Mesendoderm (in vitro differentiated cells): ENCODE data around the gene CARD14.

Experiments
- DNase-seq: peaks from one replicate; pipeline ENCODE4 v3.0.0; 2013
- H2AK5ac ChIP-seq: 2 replicates; pipeline ENCODE4 v1.6.1; 2013; ENCODE audit warnings: low read length, inconsistent platforms
- H2BK120ac ChIP-seq: 2 replicates; pipeline ENCODE4 v1.6.1; 2013; ENCODE audit warnings: low read depth, mild to moderate bottlenecking, low read length, moderate library complexity, mixed read lengths
- H2BK15ac ChIP-seq: replicated peaks from 2 replicates; pipeline ENCODE4 v1.6.1; 2013; ENCODE audit warnings: low read depth, mild to moderate bottlenecking, moderate library complexity
- H2BK5ac ChIP-seq: 2 replicates; pipeline ENCODE4 v1.6.1; 2013; ENCODE audit warnings: low read length, inconsistent platforms
- H3K18ac ChIP-seq: 2 replicates; pipeline ENCODE4 v1.6.1; 2013; ENCODE audit warnings: mild to moderate bottlenecking, low read length, mixed read lengths
- H3K23ac ChIP-seq: one replicate; pipeline ENCODE4 v1.6.1; 2013; ENCODE audit warnings: low read length
- H3K27ac ChIP-seq: 2 replicates; pipeline ENCODE4 v1.5.1; 2013; ENCODE audit warnings: low read depth, mild to moderate bottlenecking, inconsistent platforms, low read length, moderate library complexity
- H3K27me3 ChIP-seq: 2 replicates; pipeline ENCODE4 v1.6.1; 2013; ENCODE audit warnings: low read length, control low read depth, mild to moderate bottlenecking, inconsistent platforms; ENCODE audit not compliant: insufficient read depth, poor library complexity
- H3K36me3 ChIP-seq: 2 replicates; pipeline ENCODE4 v1.6.1; 2013; ENCODE audit warnings: low read length, inconsistent platforms; ENCODE audit not compliant: control insufficient read depth, insufficient read depth
- H3K4ac ChIP-seq: one replicate; pipeline ENCODE4 v1.6.1; 2013; ENCODE audit warnings: low read depth, mild to moderate bottlenecking, low read length, moderate library complexity
- H3K4me1 ChIP-seq: 2 replicates; pipeline ENCODE4 v1.6.1; 2013; ENCODE audit warnings: low read depth, low read length, inconsistent platforms; ENCODE audit not compliant: control insufficient read depth
- H3K4me2 ChIP-seq: 2 replicates; pipeline ENCODE4 v1.6.1; 2013; ENCODE audit warnings: low read length
- H3K4me3 ChIP-seq: 2 replicates; pipeline ENCODE4 v1.5.1; 2013; ENCODE audit warnings: mild to moderate bottlenecking, low read length
- H3K56ac ChIP-seq: one replicate; pipeline ENCODE4 v1.6.1; 2013; ENCODE audit warnings: low read length
- H3K79me1 ChIP-seq: 2 replicates; pipeline ENCODE4 v1.6.1; 2013; ENCODE audit warnings: low read length, inconsistent platforms
- H3K79me2 ChIP-seq: 2 replicates; pipeline ENCODE4 v1.6.1; 2013; ENCODE audit warnings: mild to moderate bottlenecking, low read length; ENCODE audit not compliant: control insufficient read depth, insufficient read depth
- H3K9ac ChIP-seq: 2 replicates; pipeline ENCODE4 v1.6.1; 2013; ENCODE audit warnings: low read length, inconsistent platforms
- H4K5ac ChIP-seq: one replicate; pipeline ENCODE4 v1.6.1; 2013; ENCODE audit warnings: low read length
- H4K8ac ChIP-seq: one replicate; pipeline ENCODE4 v1.6.1; 2013; ENCODE audit warnings: low read depth, mild to moderate bottlenecking, control low read depth, low read length, moderate library complexity
- WGBS: extraction: QIAGEN DNeasy Blood & Tissue Kit; methylation state at CpG from one replicate; pipeline ENCODE4 v1.1.7; 2013; ENCODE audit warnings: low lambda C conversion rate, missing lambda C conversion rate; ENCODE audit not compliant: insufficient coverage; ENCODE audit errors: extremely low coverage; 5-methylcytosine and 5-hydroxymethylcytosine counted together

CARD14 gene

DNA sequence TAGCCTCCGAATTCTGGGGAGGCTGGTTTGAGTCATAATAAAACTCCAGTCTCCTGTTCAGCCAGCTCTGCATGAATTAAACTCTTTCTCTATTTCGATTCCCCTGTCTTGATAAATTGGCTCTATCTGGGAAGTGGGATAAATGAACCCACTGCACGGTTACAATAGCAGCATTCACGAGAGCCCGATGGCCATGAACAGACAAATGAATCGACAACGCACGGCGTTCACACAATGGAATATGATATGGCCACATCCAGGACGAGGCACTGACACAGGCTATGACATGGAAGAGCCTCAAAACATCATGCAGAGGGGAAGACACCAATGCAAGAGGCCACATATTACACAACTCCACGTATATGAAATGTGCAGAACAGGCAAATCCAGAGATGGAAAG, 5.6 kb upstream of the CARD14 start:
- Histone ChIP-seq H3K4me1 (peaks cover 7% of the 10 kb centered on the region), H3K27me3 (no peaks in the 10 kb centered on the region), H2BK5ac (no peak overlapping the region), H3K79me2 (no peaks in the 10 kb centered on the region), H3K27ac (no peak overlapping the region), H3K4me3 (no peak overlapping the region), H3K4ac (no peak overlapping the region), H3K56ac (no peak overlapping the region), H3K36me3 (no peaks in the 10 kb centered on the region), H2BK15ac (no peak overlapping the region), H4K5ac (no peak overlapping the region), H3K23ac (no peak overlapping the region), H3K18ac (no peak overlapping the region), H3K9ac (no peak overlapping the region), H2BK120ac (no peak overlapping the region), H2AK5ac (no peak overlapping the region), H4K8ac (no peak overlapping the region), H3K79me1 (no peaks in the 10 kb centered on the region), H3K4me2 (no peak overlapping the region)
- no CpG with 5 or more reads among the region's 11 CpGs for WGBS
- DNase-seq: no peak

DNA sequence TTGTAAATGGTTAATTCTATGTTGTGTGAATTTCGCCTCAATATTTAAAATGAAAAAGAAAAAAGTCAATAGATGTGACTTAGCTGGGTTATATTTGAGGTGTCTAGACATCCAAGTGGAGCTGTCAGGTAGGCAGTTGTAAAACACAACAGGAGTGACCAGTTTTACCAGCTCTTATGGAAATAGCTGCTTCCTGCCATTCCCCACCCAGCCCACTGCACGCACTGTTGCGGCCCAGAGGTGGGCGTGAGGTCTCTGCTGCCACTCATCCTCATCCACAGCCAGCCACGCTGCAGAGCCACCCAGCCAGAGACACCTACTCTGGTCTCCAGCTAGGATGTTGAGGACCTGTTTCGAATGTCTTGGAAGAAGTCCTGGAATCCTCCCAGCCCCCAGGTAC, 3.4 kb upstream of the CARD14 start:
- Histone ChIP-seq H4K8ac (no peak overlapping the region), H2BK15ac (no peak overlapping the region), H3K9ac (no peak overlapping the region), H2BK5ac (no peak overlapping the region), H3K4me1 (no peaks in the 10 kb centered on the region), H3K36me3 (no peaks in the 10 kb centered on the region), H2BK120ac (no peak overlapping the region), H3K79me2 (no peaks in the 10 kb centered on the region), H3K79me1 (no peaks in the 10 kb centered on the region), H3K27me3 (no peaks in the 10 kb centered on the region), H3K4me2 (no peak overlapping the region), H3K4ac (no peak overlapping the region), H3K27ac (no peak overlapping the region), H3K23ac (no peak overlapping the region), H4K5ac (no peak overlapping the region), H2AK5ac (no peak overlapping the region), H3K18ac (no peak overlapping the region), H3K56ac (no peak overlapping the region), H3K4me3 (no peak overlapping the region)
- no peak for DNase-seq
- no CpG with 5 or more reads among the region's 6 CpGs for WGBS

DNA sequence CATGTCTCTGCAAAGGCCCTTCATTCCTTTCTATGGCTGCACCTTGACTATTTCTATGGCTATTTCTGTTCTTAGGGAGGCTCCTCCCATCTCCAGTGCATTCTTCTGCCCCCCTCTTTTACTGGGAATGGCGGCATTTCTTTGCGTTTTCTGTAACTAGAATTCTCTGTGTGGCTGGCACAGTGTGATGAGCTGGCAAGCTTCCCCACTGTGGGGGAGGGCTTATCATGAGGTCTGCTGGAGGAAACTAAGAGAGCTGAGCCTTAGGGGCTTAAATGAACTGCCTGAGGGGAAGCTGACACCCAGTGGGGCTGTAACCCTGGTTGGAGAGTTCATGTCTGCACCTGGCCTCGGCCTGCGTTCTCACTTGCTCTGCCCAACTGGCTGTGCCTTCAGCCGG, 1.5 kb upstream of the CARD14 start:
- Histone ChIP-seq H3K23ac (no peak overlapping the region), H2AK5ac (no peak overlapping the region), H3K27ac (no peak overlapping the region), H3K36me3 (no peaks in the 10 kb centered on the region), H3K4ac (no peak overlapping the region), H3K4me2 (no peak overlapping the region), H2BK120ac (no peak overlapping the region), H4K8ac (no peak overlapping the region), H3K4me3 (no peak overlapping the region), H3K56ac (no peak overlapping the region), H3K79me2 (no peaks in the 10 kb centered on the region), H3K27me3 (no peaks in the 10 kb centered on the region), H2BK15ac (no peak overlapping the region), H3K4me1 (no peaks in the 10 kb centered on the region), H3K18ac (no peak overlapping the region), H4K5ac (no peak overlapping the region), H3K79me1 (no peaks in the 10 kb centered on the region), H3K9ac (no peak overlapping the region), H2BK5ac (no peak overlapping the region)
- no CpG with 5 or more reads among the region's 5 CpGs for WGBS
- DNase-seq: no peak

DNA sequence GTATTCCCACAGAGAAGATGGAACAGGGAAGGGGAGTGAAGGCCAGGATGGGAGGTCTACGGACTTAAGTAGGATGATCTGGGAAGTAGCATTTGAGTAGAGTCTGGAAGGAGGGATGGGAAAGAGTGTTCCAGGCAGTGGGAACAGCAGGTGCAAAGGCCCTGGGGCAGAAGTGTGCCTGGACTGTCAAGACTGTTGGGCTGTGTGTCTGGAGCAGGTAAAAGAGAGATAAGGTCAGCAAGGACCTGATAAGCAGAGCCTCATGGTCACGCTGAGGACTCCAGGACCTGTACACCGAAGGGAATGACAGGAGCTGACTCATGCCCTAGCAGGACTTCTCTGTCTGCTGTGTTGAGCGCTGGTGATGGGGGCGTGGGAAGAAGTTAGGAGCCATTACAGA, 723 bp upstream of the CARD14 start:
- no peak for DNase-seq
- no peak overlapping the region for H3K56ac ChIP-seq
- no peak overlapping the region for H4K8ac ChIP-seq
- WGBS: no CpG with 5 or more reads among the region's 5 CpGs
- no peaks in the 10 kb centered on the region for H3K79me1 ChIP-seq
- H3K4me1 ChIP-seq: no peaks in the 10 kb centered on the region
- no peak overlapping the region for H2AK5ac ChIP-seq
- H3K4me2 ChIP-seq: no peak overlapping the region
- H3K9ac ChIP-seq: no peak overlapping the region
- no peaks in the 10 kb centered on the region for H3K79me2 ChIP-seq
- no peak overlapping the region for H2BK15ac ChIP-seq
- H2BK5ac ChIP-seq: no peak overlapping the region
- no peak overlapping the region for H3K4ac ChIP-seq
- H4K5ac ChIP-seq: no peak overlapping the region
- no peak overlapping the region for H3K23ac ChIP-seq
- H2BK120ac ChIP-seq: no peak overlapping the region
- no peaks in the 10 kb centered on the region for H3K27me3 ChIP-seq
- H3K18ac ChIP-seq: no peak overlapping the region
- no peak overlapping the region for H3K4me3 ChIP-seq
- no peaks in the 10 kb centered on the region for H3K36me3 ChIP-seq
- H3K27ac ChIP-seq: no peak overlapping the region

DNA sequence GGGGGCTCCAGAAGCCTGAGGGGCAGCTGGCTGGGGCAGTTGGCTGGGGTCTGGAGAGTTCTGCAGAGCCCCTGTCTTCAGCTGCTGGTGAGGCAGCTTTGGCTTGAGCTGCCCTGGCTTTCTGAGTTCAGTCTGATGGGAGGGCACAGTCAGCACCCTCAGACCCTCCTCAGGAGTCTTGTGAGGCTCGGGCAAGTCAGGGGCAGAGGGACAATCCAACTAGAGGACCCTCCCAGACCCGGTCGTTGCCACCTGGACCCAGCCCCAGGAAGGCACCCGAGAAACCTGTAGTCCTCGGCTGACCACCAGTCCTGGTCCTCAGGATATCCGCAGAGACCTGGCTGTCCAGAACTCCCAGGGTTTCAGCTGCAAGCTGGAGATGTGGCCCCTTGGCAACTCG, 1.9 kb downstream of the CARD14 start:
- Histone ChIP-seq H3K79me2 (no peaks in the 10 kb centered on the region), H3K27ac (no peak overlapping the region), H2BK15ac (no peak overlapping the region), H3K79me1 (no peaks in the 10 kb centered on the region), H3K36me3 (no peaks in the 10 kb centered on the region), H2BK5ac (no peak overlapping the region), H2AK5ac (no peak overlapping the region), H3K4me1 (no peaks in the 10 kb centered on the region), H3K27me3 (no peaks in the 10 kb centered on the region), H4K5ac (no peak overlapping the region), H3K4me3 (no peak overlapping the region), H3K4me2 (no peak overlapping the region), H3K56ac (no peak overlapping the region), H3K23ac (no peak overlapping the region), H3K9ac (no peak overlapping the region), H3K4ac (no peak overlapping the region), H3K18ac (no peak overlapping the region), H2BK120ac (no peak overlapping the region), H4K8ac (no peak overlapping the region)
- DNase-seq: no peak
- WGBS: no CpG with 5 or more reads among the region's 7 CpGs

DNA sequence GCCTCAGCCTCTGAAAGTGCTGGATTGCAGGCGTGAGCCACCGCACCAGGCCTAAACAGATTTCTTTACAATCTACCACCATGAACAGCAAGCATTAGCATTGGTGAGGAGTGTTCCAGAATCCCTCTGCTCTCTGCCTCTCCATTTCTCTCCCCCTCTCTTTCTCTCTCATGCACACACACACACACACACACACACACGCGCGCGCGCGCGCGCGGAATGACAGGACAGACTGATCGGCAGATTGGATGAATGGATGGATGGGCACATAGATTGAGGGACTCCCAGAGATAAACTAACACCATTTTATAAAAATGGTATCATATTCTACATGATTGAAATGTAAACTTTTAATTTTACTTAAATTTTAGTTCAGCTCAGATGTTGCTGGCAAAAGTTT, 3.3 kb downstream of the CARD14 start:
- H3K56ac ChIP-seq: no peak overlapping the region
- no peak overlapping the region for H2AK5ac ChIP-seq
- H3K36me3 ChIP-seq: no peaks in the 10 kb centered on the region
- H3K9ac ChIP-seq: no peak overlapping the region
- no peak overlapping the region for H4K5ac ChIP-seq
- H3K4me1 ChIP-seq: no peaks in the 10 kb centered on the region
- no peak overlapping the region for H2BK120ac ChIP-seq
- H3K23ac ChIP-seq: no peak overlapping the region
- H2BK5ac ChIP-seq: no peak overlapping the region
- H3K4me3 ChIP-seq: no peak overlapping the region
- no CpG with 5 or more reads among the region's 12 CpGs for WGBS
- H3K79me2 ChIP-seq: no peaks in the 10 kb centered on the region
- H3K27me3 ChIP-seq: no peaks in the 10 kb centered on the region
- H3K4me2 ChIP-seq: no peak overlapping the region
- H3K27ac ChIP-seq: no peak overlapping the region
- H3K4ac ChIP-seq: no peak overlapping the region
- no peak overlapping the region for H4K8ac ChIP-seq
- no peak overlapping the region for H2BK15ac ChIP-seq
- H3K18ac ChIP-seq: no peak overlapping the region
- no peak for DNase-seq
- H3K79me1 ChIP-seq: no peaks in the 10 kb centered on the region
